WI38 (cell line): Measurements from ENCODE around the gene NAALADL1.

Source experiments
- H3K4me3 ChIP-seq: 2 replicates; pipeline ENCODE4 v1.5.1; 2011; ENCODE audit warnings: low read depth, mild to moderate bottlenecking, control low read depth, low read length
- TF ChIP-seq, protein P1 (sequence below): IDR thresholded peaks from 2 replicates; pipeline ENCODE4 v1.5.1; 2012; ENCODE audit warnings: low read depth, mild to moderate bottlenecking, control low read depth, low read length

The NAALADL1 gene

DNA sequence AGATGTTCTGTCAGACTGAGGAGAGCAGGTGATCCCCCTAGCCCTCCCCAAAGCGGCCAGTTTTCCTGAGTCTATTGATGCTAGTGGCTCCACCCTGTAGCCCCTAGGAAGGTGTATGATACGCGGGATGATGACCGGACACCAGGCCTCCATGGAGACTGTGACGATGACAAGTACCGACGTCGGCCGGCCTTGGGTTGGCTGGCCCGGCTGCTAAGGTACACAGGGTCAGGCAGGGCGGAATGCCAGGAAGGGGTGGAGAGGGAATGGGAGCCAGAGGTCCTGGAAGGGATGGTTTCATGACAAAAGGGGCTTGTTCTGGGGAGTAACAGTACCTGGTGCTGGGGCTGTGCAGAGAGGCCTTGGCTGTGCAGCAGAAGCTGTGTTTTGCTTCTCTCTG, 28.9 kb upstream of the NAALADL1 start:
- H3K4me3 ChIP-seq = no peak overlapping the region
- TF ChIP-seq, protein P1, sequence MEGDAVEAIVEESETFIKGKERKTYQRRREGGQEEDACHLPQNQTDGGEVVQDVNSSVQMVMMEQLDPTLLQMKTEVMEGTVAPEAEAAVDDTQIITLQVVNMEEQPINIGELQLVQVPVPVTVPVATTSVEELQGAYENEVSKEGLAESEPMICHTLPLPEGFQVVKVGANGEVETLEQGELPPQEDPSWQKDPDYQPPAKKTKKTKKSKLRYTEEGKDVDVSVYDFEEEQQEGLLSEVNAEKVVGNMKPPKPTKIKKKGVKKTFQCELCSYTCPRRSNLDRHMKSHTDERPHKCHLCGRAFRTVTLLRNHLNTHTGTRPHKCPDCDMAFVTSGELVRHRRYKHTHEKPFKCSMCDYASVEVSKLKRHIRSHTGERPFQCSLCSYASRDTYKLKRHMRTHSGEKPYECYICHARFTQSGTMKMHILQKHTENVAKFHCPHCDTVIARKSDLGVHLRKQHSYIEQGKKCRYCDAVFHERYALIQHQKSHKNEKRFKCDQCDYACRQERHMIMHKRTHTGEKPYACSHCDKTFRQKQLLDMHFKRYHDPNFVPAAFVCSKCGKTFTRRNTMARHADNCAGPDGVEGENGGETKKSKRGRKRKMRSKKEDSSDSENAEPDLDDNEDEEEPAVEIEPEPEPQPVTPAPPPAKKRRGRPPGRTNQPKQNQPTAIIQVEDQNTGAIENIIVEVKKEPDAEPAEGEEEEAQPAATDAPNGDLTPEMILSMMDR = no peak

DNA sequence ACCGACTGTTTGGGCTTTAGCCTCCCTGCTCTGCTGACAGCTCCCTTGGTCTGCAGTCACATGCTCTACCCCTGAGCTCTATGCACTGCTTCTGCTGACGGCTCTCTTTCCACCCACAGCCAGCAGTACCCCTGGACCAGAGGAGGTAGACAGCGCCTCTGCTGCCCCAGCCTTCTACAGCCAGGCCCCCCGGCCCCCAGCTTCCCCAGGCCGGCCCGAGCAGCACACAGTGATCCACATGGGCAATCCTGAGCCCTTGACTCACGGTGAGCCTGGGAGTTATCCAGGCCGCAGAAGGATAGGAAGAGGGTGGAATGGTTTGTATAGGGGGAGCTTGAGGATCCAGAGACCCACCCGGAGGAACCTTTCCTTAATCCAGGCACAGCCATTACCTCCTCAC, 28.5 kb upstream of the NAALADL1 start:
- TF ChIP-seq, protein P1 = no peak
- H3K4me3 ChIP-seq = no peak overlapping the region

DNA sequence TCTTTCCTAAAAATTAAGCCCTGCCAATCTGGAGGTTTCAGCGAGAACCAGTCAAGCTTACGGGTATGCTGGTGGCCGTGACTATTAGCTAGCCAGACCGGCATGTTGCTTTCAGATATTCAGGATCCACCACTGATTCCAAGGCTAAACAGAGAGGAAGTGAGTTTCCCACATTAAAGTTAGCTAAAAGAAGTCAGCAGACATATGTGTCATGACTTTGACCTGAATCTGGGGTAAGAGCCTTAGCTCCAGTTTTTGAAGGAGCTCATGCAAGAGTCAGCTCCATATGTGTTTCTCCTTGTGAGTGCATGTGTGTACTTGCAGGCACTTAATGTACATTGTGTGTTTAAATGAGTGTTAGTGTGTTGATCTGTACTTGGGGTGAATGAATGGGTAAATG, 27.1 kb upstream of the NAALADL1 start:
- TF ChIP-seq, protein P1 = no peak

DNA sequence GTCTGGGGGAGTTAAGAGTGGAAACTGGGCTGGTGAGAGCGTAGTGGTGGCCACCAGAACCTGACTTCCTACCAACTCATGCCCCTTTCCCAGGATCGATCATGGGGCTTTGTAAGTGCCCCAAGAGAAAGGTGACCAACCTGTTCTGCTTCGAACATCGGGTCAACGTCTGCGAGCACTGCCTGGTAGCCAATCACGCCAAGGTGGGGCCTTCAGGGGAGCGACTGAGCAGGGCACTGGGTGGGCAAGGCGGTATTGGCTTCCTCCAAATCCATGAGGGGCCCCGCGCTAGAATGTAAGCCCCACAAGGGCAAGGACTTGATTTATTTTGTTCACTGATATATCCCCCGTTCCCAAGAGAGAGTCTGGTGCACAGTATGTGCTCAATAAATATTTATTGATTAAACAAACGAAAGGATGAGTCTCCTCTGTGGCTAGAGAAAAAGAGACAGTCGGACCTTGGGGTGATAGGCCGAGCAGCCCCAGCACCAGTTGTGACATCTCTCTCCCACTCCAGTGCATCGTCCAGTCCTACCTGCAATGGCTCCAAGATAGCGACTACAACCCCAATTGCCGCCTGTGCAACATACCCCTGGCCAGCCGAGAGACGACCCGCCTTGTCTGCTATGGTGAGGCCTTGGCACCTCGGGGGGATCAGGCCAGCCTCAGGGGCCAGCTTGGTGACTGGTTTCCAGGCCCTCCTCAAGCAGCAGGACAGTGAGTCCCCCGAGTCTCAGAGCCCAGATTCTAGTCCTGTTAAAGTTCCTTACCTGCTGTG, 26.4 kb upstream of the NAALADL1 start:
- TF ChIP-seq, protein P1 = no peak
- peak overlapping the region; percentile 94 for H3K4me3 ChIP-seq

More for the DNA sequence above, 27.1 kb upstream of the NAALADL1 start:
- peak overlapping the region; percentile 94; the same call in 1 of the 2 replicates for H3K4me3 ChIP-seq

DNA sequence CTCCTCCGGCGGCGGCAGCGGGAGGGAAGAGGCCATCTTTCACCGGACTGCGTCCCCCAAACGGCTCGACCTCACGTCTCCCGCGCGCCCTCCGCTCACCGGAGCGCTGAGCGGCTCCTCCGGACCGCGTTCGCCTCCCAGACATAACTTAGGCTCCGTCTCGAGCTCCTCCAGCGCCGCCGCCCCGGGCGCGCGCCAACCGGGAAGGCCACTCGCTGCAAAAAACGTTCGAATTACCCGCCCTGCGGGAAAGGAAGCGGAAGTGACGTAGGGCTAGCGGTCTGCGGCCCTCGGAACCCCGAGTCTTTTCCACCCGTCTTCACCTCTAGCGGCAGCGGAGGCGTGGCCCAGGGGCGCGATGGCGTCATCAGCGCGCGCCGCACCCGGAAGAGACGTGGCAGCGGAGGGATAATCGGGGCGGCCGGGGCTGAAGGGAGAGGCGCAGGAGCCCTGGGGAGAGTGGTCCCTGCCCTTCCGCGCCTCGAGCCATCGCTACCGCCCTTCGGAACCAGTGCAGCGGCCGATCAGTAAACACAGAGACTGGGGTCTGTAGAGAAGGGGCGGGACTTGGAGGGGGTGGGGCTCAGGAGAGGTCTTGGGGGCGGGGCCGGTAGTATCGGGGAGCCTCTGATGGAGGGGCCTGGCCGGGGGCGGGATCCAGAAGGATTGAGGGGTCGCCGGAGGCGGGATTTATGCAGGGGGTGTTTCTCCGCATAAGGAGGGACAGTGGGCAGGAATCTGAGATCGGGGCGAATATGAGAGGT, 25.7 kb upstream of the NAALADL1 start, which contains the start of the genes CDCA5 and ZFPL1:
Gene CDCA5 (minus strand): TSS at position 207 of the 764 bp plus-strand sequence. CDS start 62 bp downstream, at position 145.
Gene ZFPL1 (plus strand): TSS at position 389 of the 764 bp plus-strand sequence. CDS start 477 bp downstream, outside the sequence.
- TF ChIP-seq, protein P1 = no peak
- H3K4me3 ChIP-seq = peak within 1 kb of the TSS; percentile 94

DNA sequence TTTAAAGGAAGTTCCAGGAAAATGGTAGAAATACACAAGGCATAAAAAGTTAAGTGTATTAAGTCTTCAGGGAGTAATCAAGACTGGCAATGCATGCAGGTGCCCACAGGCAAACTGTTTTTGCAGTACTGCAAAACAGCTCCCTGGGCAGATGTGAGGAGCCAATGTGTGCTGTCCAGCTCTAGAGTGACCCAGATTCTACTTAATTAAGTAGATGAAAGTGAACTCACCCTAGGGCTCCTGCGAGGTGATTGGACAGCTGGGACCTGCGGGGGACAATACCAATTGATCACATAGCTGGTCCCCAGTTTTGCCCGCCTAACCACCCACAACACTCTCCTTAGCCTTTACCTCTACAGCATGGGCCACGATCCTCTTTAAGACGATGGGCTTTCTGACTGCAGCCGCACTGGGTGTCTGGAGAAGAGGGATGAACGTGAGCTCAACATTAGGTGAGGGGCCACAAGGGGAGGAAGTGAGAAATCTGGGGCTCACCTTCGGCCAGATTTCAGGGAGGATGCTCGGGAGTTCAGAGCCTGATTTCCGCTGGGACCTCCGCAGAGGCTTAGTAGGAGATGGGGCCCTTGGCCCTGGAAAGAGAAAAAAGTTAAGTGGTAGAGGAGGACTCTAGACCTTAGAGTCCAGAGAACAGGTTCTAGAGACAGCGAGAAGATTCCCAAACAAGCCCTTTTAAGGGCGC, 24.9 kb upstream of the NAALADL1 start:
- TF ChIP-seq, protein P1 = no peak
- peak overlapping the region; percentile 94 for H3K4me3 ChIP-seq
